HG02678 (cell line): ENCODE measurements around the gene UNC5C.

Experiments
- ATAC-seq: cut with Tn5 transposase; IDR thresholded peaks from one replicate; pipeline ENCODE4 v1.9.1; 2021; ENCODE audit warnings: mild to moderate bottlenecking, moderate library complexity; ENCODE audit not compliant: unreplicated experiment

UNC5C gene

GRCh38 chr4:95548738-95549245, at the start of gene UNC5C:
Gene UNC5C (minus strand): TSS chr4:95548973.
- no peak for ATAC-seq

- ATAC-seq: no peak
Measured at GRCh38 chr4:95596676-95597075, 47.9 kb upstream of the UNC5C start.

GRCh38 chr4:95594629-95595028, 45.9 kb upstream of the UNC5C start:
- no peak for ATAC-seq

GRCh38 chr4:95594013-95594412, 45.2 kb upstream of the UNC5C start:
- ATAC-seq: no peak

GRCh38 chr4:95591278-95591677, 42.5 kb upstream of the UNC5C start:
- ATAC-seq: no peak

- ATAC-seq: no peak
Measured at GRCh38 chr4:95590615-95591014, 41.8 kb upstream of the UNC5C start.

- no peak for ATAC-seq
Measured at GRCh38 chr4:95585016-95585695, 36.4 kb upstream of the UNC5C start.

- no peak for ATAC-seq
Measured at GRCh38 chr4:95580226-95580625, 31.5 kb upstream of the UNC5C start.

GRCh38 chr4:95572304-95572991, 23.7 kb upstream of the UNC5C start:
- ATAC-seq: no peak

- ATAC-seq: no peak
Measured at GRCh38 chr4:95571577-95571976, 22.8 kb upstream of the UNC5C start.

- ATAC-seq: no peak
Measured at GRCh38 chr4:95563638-95564337, 15.0 kb upstream of the UNC5C start.

- no peak for ATAC-seq
Measured at GRCh38 chr4:95560774-95561173, 12.0 kb upstream of the UNC5C start.

GRCh38 chr4:95556207-95556859, 7.6 kb upstream of the UNC5C start:
- ATAC-seq: no peak

GRCh38 chr4:95552942-95553550, 4.3 kb upstream of the UNC5C start:
- ATAC-seq: no peak

- no peak for ATAC-seq
Measured at GRCh38 chr4:95551653-95552052, 2.9 kb upstream of the UNC5C start.

- no peak for ATAC-seq
Measured at GRCh38 chr4:95550115-95550987, 1.6 kb upstream of the UNC5C start.

- ATAC-seq: peak; percentile 95
Measured at GRCh38 chr4:95549246-95550114, 707 bp upstream of the UNC5C start.

- ATAC-seq: no peak
Measured at GRCh38 chr4:95547715-95548471, 880 bp downstream of the UNC5C start.
